Stimulated activated CD4-positive, alpha-beta T cell treated with anti-CD3 and anti-CD28 coated beads, TNF-alpha, amount 100 ng/mL, for 48 hours (primary cell): ENCODE data around the gene CCDC38.
"Not testable (repeated sequence)": the region's sequence is repeated elsewhere in the genome, so short reads cannot be mapped to it uniquely, and the experiment has no call there.

Experiments
- DNase-seq, 3 donors: peaks; one replicate each; pipeline ENCODE4 v3.0.0-alpha.2; 2020; ENCODE audit warnings: low read depth in 3 of 3

Gene CCDC38

DNA sequence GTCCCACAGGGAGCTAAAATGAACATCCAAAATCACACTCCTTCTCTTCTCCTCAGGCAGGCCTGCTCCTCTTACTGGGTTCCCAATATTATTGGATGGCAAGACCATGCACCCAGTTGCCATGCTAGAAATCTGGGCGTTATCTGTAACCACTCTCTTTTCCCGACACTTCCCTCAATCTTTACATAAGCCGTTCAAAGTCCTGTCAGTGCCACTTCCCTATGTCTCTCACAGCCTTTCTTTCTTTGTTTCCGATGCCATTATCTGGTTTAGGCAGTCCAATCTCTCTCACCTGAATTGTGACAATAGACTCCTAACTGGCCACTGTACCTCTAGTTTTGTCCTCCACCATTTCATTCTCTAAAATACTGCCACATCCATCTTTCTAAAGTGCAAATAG lies 59.5 kb downstream of the CCDC38 start:
- DNase-seq = no peak

DNA sequence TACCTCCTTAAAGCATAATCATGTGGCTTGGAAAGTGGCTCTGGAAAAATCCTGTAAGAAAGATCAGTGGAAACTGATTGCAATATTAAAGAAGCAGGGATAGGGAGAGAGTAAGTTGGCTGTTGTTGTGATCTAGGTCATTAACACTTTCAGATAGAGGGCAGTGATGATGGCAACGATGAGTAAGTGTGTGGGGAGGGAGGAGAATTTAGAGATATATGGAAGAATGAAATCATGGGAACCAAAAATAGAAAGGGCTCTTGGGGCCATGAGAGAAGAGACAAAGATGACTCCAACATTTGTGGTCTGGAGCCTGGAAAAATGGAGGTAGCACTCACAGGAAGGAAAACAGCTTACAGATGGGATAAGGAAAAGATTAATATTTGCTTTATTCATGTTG lies 60.3 kb downstream of the CCDC38 start:
- no peak for DNase-seq

DNA sequence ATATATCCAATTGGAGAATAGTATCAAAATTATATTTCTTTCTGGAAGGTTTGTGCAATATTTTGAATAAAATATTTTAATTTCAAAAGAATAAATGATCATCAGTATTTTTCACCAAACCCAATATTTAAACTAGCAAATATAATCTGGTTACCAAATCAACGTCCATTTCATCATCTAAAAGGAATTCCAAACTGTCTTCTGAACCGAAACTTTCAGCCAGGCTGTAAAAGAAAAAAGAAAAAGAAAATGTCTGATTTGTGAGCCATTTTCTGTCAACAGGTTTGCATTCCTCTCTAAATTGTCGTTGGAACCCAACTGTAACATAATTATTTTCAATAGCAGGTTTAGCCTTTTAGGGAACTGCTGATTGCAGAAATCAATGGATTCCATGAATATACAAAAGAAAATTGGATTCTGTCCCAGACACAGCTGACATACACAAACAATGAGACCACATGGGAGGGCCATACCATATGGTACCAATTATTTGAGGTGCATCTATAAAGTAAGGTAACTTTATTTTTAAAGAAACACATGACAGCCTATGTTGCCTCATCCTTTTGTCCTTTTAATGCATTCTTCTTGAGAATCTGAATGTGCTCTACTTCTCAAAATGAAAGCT lies 61.0 kb downstream of the CCDC38 start:
- DNase-seq = no peak

DNA sequence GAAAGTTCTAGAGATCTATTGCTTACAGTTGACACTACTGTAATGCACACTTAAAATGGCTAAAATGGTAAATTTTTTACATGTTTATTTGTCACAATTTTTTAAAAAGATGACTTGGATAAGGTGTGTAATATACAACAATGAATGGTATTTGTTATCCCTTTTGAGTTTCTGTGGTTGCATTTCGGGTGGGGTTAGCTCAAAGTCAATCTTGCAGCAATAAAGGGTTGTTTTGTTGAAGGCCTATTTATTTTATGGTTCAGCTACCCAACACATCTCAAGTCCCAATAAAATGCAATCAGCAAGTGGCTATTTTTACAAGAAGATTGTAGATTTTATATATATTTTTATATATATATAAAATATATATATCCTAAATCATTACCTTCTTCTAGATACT lies 61.5 kb downstream of the CCDC38 start:
- DNase-seq = no peak

DNA sequence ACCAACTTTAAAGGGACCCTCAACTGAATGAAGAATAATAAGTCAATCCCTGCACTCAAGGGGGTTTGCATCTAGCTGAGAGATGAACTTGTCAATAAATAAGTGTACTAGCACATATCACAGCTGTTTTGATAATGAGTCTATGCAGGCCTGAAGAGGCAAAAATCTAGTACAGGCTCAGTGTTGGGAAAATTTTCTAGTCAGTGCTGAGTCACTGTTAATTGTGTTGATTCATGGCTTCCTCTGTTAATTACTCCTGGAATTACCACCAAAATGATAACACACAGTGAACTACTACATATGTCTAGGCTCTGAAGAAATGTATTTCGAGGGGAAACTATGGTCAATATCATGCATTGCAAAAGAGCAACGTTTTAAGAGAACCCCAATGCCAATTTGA lies 64.8 kb downstream of the CCDC38 start:
- no peak for DNase-seq

DNA sequence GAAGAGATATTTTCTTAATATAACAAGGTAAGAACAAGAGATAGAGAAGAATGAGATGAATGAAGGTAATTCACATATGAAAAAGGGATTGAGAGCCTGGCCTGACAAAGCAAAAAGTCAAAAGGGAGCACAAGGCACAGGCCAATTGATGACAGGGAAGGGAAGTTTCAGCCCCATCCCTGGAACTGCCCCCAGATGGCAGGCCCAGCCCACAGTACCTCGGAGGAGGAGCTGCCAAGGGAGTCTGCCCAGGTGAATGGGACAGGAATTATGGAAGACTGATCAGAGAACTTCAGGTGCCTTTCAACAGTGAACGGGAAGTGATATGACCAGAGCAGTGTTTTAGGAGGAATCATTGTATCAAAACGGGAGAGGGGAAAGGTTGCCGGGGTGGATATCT lies 68.0 kb downstream of the CCDC38 start:
- no peak for DNase-seq

DNA sequence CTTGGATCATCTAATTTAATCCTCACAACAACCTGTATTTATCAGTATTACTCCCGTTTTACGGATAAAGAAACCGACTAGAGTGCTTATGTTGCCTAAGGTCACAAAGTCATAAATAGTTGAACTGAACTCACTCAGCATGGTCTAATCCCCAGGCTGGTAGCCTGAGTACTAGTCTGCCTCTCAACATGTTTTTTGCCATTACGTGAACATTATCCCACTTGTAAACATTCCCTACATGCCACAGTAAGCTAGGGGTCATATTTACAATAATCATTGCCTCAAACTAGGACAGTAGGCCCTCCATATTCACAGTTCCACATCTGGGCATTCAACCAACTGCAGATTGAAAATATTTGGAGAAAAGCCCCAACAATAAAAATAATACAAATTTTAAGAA lies 71.5 kb downstream of the CCDC38 start:
- no peak for DNase-seq

DNA sequence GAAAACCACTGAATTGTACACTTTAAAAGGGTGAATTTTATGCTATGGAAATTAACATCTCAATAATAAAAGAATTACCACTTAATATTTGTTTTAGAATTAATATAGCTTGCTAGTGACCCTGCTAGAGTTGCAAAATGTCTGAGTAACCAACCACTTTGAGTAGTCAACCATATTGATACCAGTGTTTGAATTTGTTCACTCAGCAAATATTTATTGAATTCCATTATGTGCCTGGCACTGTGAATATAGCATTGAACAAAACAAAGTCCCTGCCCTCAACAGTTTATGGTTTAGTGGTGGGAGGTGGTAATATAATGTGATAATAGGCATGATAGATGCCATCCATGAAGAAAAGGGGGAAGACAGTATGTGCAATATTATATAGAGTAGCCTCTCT lies 79.1 kb downstream of the CCDC38 start:
- DNase-seq = no peak

DNA sequence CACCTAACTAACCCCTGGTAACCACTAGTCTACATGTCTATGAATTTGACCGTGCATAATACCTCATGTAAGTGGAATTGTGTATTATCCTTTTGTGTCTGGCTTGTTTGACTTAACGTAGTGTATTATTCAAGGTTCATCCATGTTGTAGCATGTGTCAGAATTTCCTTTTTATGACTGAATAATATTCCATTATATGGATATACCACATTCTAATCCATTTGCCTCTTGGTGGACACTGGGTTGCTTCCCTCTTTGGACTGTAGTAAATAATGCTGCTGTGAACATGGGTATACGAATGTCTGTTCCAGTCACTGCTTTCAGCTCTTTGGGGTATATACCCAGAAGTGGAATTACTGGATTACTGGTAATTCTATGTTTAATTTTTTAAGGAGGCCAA lies 80.4 kb downstream of the CCDC38 start:
- DNase-seq = no peak

DNA sequence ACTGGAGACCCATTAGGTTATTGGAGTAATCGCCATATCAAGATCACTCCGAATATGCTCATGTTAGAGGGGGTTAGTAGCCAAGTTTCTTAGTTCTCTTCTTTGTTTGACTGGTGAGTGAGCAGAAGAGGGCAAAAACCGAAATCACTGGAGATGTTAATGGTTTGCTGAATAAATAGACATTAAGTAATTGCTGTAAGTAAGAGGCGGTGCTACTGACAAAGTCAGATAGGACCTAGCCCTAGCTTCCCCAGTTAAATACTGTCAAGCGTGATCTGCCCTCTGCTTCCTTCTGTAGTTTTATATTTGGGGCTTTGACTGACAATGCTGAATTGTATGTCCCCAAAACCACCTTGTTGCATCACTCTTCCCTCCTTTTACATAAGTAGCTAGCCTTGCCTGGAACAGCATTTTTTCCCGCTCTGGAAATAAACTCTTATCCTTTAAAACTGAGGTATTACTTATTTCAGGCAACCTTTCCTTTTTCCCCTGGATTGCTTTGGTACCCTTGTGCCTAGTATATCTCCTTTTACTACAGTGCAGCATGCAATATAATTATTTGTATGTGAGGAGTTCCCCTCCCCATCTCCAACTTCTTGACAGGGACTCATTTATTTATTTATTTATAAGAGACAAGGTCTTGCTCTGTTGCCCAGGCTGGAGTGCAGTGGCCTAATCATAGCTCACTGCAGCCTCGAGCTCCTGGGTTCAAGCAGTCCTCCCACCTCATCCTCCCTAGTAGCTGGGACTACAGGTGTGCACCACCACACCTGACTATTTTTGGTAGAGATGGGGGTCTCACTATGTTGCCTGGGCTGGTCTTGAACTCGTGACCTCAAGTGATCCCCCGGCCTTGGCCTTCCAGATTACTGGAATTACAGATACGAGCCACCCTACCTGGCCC lies 82.2 kb downstream of the CCDC38 start:
- DNase-seq = no peak

DNA sequence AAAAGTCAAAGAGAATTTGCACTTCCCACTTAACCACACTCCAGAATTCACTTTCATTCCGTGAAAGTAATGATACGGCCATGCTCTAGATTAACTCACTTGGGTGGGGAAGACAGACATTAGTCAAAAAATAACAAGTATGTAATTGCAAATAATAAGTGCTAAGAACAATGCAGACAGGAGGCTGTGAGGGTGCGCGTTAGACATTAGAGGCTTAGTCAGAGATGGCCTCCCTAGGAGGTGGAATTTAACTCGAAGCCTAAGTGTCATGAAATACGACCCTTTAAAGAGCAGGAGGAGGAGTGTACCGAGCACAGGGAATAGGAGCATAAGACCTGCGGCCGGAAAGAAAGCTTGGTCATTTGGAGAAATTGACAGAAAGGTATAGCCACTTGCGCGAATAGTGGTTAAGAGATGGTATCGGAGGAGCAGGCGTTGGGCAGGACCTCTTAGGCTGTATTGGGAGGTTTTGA lies 83.0 kb downstream of the CCDC38 start:
- DNase-seq = no peak

DNA sequence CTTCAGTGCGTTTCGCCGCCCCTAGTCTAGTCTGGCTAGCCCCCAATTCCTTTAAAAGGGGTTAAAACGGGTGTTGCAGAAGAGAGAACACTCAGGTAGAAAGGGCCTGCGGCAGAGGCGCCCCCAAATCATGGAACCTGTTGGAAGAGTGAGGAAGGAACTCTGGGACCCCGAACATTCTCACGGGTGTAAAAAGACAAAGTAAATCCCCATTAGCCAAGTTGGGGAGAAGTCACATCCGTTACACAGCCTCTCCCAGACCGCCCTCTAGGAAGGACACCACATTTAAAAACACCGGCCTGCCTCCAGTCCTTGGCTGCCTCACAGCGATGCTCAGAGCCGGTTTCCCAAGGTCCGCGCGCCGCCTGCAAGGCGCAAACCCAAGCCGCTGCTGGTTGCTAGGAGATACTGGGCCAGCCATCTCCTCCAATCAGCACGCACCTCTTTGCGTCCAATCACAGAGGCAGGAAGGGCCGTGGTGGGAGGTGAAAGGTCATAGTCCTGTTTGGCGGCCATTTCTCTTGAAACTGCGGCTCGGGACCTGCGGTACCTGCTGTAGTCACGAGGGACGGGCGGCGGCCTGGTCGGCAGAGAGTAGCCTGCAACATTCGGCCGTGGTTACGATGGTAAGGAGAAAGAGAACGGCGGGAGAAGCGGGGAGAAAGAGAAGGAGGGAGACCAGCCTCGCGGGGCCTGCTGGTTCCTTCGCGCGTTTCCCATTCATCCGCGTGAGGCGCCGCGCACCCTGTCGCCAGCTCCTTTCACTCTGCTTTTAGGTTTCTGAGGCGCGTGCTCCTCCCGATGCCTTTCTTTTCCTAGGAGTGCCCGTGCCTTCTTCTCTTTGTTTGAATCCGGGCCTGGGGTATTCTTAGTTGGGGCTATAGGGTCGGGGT lies 83.7 kb downstream of the CCDC38 start, which contains the start of gene SNRPF:
SNRPF (plus strand) TSS at position 502 of the 893 bp plus-strand sequence; CDS start at position 624, 122 bp downstream.
- peak; percentile 85 to 89 (median 87) for DNase-seq

DNA sequence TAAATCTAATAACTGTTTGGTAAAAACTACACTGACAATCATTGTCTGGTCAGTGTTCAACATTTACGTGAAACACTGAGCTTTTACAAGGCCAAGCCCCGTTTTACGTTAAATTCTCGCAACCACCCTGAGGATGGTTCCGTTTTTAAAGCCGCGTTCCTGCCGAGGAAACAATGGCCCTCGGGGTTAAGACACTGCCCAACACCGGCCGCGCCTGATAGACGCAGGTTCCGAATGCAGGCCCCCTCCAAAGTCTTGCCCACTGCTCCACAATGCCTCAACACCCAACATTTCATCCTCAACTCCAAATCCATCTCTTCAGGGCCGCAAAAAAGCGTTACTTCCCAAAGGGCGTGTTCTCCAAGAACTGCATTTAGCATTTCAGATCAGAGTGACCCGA lies 84.6 kb downstream of the CCDC38 start:
- DNase-seq = no peak

DNA sequence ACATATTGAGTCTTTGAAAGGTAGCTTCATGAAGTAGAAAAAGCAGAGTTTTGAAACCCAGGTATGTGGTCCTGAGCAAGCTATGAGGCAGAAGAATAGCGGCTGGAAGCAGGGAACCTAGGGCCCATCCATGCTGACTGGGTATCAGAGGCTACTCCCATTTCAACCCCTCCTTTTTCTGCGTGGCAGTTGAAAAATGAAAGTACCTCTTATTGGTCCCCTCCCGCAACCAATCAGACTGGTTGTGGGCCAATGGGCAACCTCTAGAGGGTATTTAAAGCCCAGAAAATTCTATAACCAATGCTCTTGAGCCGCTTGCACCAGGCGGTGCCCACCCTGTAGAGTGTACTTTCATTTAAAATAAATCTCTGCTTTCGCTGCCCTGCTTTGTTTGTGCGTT lies 85.3 kb downstream of the CCDC38 start:
- DNase-seq = no peak

DNA sequence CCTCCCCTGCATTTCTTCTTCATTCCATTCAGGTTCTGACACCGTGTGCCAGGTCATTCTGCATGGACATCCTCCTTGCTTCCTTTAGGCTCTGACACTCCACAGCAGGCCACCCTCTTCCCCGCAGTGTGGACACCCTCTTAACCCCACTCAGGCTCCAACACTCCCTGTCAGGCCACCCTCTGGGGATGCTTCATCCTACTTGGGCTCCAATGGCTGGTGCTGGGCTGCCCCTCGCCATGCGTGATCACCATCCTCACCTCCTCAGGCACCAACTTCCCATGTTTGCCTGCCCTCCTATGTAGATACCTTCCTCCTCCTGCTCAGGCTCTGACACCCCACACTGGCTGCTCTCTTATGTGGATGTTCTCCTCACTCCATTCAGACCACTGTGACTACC lies 90.3 kb downstream of the CCDC38 start:
- no peak for DNase-seq

DNA sequence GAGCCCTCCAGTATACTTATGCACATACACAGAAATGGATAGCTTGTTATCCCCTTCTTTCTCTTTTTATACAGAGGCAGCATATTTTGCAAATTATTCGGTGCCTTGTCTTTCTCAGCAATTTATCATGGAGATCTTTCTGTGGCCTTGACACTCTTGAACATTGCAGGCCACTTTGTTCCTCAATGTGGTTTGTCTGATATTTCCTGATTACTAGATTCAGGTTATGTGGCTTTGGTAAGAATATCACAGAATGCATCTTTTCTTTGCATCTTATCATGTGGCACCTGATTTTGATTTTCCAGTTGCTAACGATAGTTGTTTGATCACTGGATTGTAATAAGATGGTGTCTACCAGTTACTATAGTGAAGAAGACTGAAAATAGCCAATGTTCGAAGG lies 90.8 kb downstream of the CCDC38 start:
- no peak for DNase-seq

DNA sequence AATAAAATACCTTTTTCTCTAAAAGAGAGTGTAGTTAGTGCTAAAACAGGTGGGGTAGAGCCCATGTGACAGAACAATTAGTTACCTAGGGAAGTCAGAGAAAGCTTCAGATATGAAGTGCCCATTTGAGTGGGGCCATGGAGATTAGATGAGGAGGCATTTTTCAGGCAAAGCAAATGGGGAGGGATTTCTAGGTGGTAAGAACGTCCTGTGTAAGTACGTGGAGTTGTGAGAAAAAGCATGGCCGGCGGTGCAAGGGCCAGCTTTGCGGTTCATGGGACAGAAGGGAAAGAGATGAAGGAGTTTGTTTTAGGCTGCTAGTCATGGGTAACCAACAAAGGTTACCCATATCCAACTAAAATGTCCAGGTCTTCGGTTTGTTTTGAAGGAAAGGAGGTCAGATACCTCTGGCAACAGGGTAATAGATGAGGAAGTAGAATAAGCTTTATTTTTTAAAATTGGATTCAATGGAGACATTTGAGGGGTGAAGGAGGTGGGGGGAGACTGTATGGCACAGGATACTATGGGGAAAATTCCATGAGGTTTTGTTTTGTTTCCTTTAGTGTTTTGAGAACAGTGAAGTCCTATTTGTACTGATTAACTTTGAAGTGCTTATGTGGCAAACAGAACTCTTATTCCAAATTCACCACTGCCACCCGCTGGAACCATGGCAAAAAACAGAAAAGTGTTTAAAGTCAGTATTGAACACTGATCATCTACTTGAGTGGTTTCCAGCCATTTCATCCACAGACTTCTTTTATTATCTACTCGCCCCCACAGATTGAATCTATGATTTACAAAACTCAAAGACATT lies 93.6 kb downstream of the CCDC38 start:
- DNase-seq = no peak

DNA sequence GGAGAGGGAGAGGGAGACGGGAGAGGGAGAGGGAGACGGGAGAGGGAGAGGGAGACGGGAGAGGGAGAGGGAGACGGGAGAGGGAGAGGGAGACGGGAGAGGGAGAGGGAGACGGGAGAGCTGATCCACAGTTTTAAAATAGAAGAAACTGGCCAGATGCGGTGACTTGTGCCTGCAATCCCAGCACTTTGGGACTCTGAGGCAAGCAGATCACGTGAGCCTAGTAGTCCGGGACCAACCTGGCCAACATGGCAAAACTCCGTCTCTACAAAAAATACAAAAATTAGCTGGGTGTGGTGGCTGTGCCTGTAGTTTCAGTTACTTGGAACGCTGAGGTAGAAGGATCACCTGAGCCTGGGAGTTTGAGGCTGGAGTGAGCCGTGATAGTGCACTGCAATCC lies 100.0 kb downstream of the CCDC38 start:
- not testable (repeated sequence) for DNase-seq

DNA sequence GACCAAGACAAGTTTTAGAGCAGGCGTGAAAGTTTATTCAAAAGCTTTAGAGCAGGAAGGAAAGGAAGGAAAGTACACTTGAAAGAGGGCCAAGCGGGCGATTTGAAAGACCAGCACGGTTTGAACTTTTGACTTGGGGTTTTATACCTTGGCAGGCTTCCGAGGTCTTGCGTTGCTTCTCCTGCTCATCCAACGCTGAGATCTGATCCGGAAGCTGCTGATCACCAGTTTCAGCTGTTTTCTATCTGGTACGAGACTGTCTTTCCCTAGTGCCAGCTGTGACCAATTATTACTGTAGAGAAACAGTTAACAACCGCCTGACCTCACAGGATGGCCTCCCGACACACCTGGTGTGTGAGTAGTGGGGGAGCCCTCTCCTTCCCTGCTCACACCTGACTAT lies 104.3 kb downstream of the CCDC38 start:
- DNase-seq = no peak

DNA sequence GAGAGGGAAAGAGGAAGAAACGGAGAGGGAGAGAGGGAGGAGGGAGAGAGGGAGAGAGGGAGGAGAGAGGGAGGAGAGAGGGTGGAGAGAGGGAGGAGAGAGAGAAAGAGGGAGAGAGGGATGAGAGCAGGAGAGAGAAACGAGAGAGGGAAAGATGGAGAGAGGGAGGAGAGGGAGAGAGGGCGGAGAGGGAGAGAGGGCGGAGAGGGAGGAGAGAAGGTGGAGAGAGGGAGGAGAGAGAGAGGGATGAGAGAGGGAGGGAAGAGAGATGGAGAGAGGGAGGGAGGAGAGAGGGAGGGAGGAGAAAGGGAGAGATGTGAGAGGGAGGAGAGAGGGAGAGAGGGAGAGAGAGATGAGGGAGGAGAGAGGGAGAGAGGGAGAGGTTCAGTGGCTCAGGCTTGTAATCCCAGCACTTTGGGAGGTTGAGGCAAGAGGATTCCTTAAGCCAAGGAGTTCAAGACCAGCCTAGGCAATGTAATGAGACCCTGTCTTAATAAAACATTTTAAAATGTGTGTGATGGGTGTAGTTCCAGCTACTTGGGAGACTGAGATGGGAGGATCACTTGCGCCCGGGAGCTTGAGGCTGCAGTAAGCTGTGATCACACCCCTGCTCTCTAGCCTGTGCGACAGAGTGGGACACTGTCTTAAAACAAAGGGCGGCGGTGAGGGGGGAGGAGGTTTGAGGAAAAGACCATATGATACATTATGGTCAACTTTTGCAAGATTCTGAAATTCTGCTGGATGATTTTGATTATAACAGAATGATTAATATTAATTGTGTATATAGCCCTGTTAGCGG lies 105.0 kb downstream of the CCDC38 start:
- no peak for DNase-seq
